H1 (cell line): ENCODE data around the gene TMEM174. TPM values are rescaled to one million over a fixed set of nuclear protein-coding genes. Genes with fewer than 3 reads are reported as not detected.

Experiments used
- CTCF ChIA-PET: fragments of 300-600 bp; sonication (Branson Sonifier 250); formaldehyde crosslinking; loops from one replicate; lab custom pipeline; 2021; ENCODE audit not compliant: partially characterized antibody; lab: Charles Lee
- POLR2A ChIA-PET: fragments of 300-600 bp; sonication (Branson Sonifier 250); formaldehyde crosslinking; loops from one replicate; lab custom pipeline; 2021; ENCODE audit warnings: inconsistent platforms; ENCODE audit not compliant: partially characterized antibody; lab: Charles Lee
- DNase-seq, 2 experiments: peaks; one replicate each; pipeline versions ENCODE4 v3.0.0 to v3.0.0-alpha.2; 2010 to 2022; ENCODE audit warnings: low spot score in 2 of 2, low read depth in 1 of 2, mixed read lengths in 1 of 2
- FAIRE-seq: peaks from 2 replicates; lab custom pipeline; 2011; peaks lifted over from hg19 to GRCh38; lab: Jason Lieb, UNC
- H2AFZ ChIP-seq: 2 replicates; pipeline ENCODE4 v1.8.1; 2012; ENCODE audit warnings: low read length, inconsistent platforms
- H2AK5ac ChIP-seq: 2 replicates; pipeline ENCODE4 v1.6.1; 2013; ENCODE audit warnings: low read depth, low read length
- H2BK120ac ChIP-seq: replicated peaks from 2 replicates; pipeline ENCODE3; 2013; ENCODE audit warnings: low read depth, low read length, inconsistent platforms
- H2BK12ac ChIP-seq: 2 replicates; pipeline ENCODE4 v1.6.1; 2013; ENCODE audit warnings: low read depth, low read length
- H2BK15ac ChIP-seq: 2 replicates; pipeline ENCODE4 v1.6.1; 2013; ENCODE audit warnings: low read length
- H2BK20ac ChIP-seq: 2 replicates; pipeline ENCODE4 v1.6.1; 2013; ENCODE audit warnings: low read length
- H2BK5ac ChIP-seq: 2 replicates; pipeline ENCODE4 v1.6.1; 2013; ENCODE audit warnings: low read depth, low read length
- H3K14ac ChIP-seq: 2 replicates; pipeline ENCODE4 v1.6.1; 2013; ENCODE audit warnings: inconsistent platforms; ENCODE audit not compliant: insufficient read length
- H3K18ac ChIP-seq: 2 replicates; pipeline ENCODE4 v1.6.1; 2013; ENCODE audit warnings: low read length; ENCODE audit errors: extremely low read depth
- H3K23ac ChIP-seq: 2 replicates; pipeline ENCODE4 v1.6.1; 2013; ENCODE audit warnings: inconsistent platforms; ENCODE audit not compliant: insufficient read length
- H3K23me2 ChIP-seq: 2 replicates; pipeline ENCODE4 v1.6.1; 2013; ENCODE audit warnings: low read depth, low read length
- H3K27ac ChIP-seq: 2 replicates; pipeline ENCODE4 v1.6.1; 2011; ENCODE audit warnings: low read depth, low read length, inconsistent platforms
- H3K27me3 ChIP-seq, 4 experiments: replicated peaks in 1 of 4; 1 replicate in 1 of 4; 2 replicates in 3 of 4; pipeline versions ENCODE4 v1.6.1 to v1.8.1; 2011 to 2013; ENCODE audit warnings: low read length in 3 of 4, mild to moderate bottlenecking in 3 of 4, inconsistent platforms in 2 of 4, mixed read lengths in 2 of 4, moderate library complexity in 1 of 4; ENCODE audit not compliant: control insufficient read depth in 3 of 4, insufficient read depth in 3 of 4; ENCODE audit errors: extremely low read depth in 1 of 4
- H3K36me3 ChIP-seq, 4 experiments: 2 replicates each; pipeline versions ENCODE4 v1.6.1 to v1.8.1; 2011 to 2013; ENCODE audit warnings: mild to moderate bottlenecking in 4 of 4, low read length in 3 of 4, moderate library complexity in 2 of 4, control low read depth in 1 of 4, inconsistent platforms in 1 of 4; ENCODE audit not compliant: insufficient read depth in 4 of 4, control insufficient read depth in 2 of 4
- H3K4ac ChIP-seq: replicated peaks from 2 replicates; pipeline ENCODE3; 2013; ENCODE audit warnings: low read length, low read depth, mixed read lengths, inconsistent platforms; ENCODE audit not compliant: insufficient read length
- H3K4me1 ChIP-seq, 4 experiments: replicated peaks in 1 of 4; 1 replicate in 1 of 4; 2 replicates in 3 of 4; pipeline versions ENCODE4 v1.6.1 to v1.8.1; 2011 to 2013; ENCODE audit warnings: low read length in 3 of 4, inconsistent platforms in 2 of 4, mixed read lengths in 1 of 4; ENCODE audit not compliant: insufficient read depth in 4 of 4, control insufficient read depth in 3 of 4
- H3K4me2 ChIP-seq, 2 experiments: 2 replicates each; pipeline versions ENCODE4 v1.6.1 to v1.8.1; 2011 to 2013; ENCODE audit warnings: low read depth in 2 of 2, low read length in 2 of 2, control low read depth in 1 of 2, inconsistent platforms in 1 of 2, mild to moderate bottlenecking in 1 of 2; ENCODE audit not compliant: insufficient read depth in 1 of 2
- H3K4me3 ChIP-seq, 4 experiments: fragments of 200-600, 300-600 bp in 1 of 4; sonication (generic), shearing (Covaris generic), sonication (Bioruptor Twin) in 1 of 4; 2 replicates each; pipeline versions ENCODE4 v1.5.1 to v1.8.1; 2011 to 2016; ENCODE audit warnings: low read length in 4 of 4, low read depth in 3 of 4, control low read depth in 2 of 4, inconsistent platforms in 2 of 4, mild to moderate bottlenecking in 2 of 4, mixed read lengths in 1 of 4, moderate library complexity in 1 of 4; ENCODE audit not compliant: insufficient read depth in 2 of 4; ENCODE audit errors: extremely low read depth in 1 of 4
- H3K56ac ChIP-seq: replicated peaks from 2 replicates; pipeline ENCODE3; 2013; ENCODE audit warnings: low read depth, mild to moderate bottlenecking, mixed read lengths, low read length, inconsistent platforms; ENCODE audit not compliant: insufficient read length
- H3K79me1 ChIP-seq: 2 replicates; pipeline ENCODE4 v1.6.1; 2013; ENCODE audit warnings: low read depth, low read length, control low read depth
- H3K79me2 ChIP-seq, 2 experiments: 2 replicates each; pipeline versions ENCODE4 v1.6.1 to v1.8.1; 2012 to 2013; ENCODE audit warnings: low read length in 2 of 2, mild to moderate bottlenecking in 2 of 2, inconsistent platforms in 1 of 2; ENCODE audit not compliant: insufficient read depth in 2 of 2, control insufficient read depth in 1 of 2
- H3K9ac ChIP-seq, 4 experiments: replicated peaks in 1 of 4; 1 replicate in 1 of 4; 2 replicates in 3 of 4; pipeline versions ENCODE4 v1.6.1 to v1.8.1; 2011 to 2013; ENCODE audit warnings: low read depth in 3 of 4, low read length in 3 of 4, control low read depth in 2 of 4, mild to moderate bottlenecking in 2 of 4, moderate library complexity in 2 of 4, inconsistent platforms in 1 of 4; ENCODE audit errors: extremely low read depth in 1 of 4
- H3K9me3 ChIP-seq, 2 experiments: 2 replicates each; pipeline versions ENCODE4 v1.6.1 to v1.8.1; 2012 to 2013; ENCODE audit warnings: mild to moderate bottlenecking in 2 of 2, moderate library complexity in 2 of 2, control low read depth in 1 of 2, inconsistent platforms in 1 of 2, low read depth in 1 of 2, low read length in 1 of 2, mixed read lengths in 1 of 2; ENCODE audit not compliant: insufficient read depth in 2 of 2
- H4K20me1 ChIP-seq, 2 experiments: replicated peaks in 1 of 2; 2 replicates each; pipeline versions ENCODE3 to v1.8.1; 2011 to 2013; ENCODE audit warnings: inconsistent platforms in 2 of 2, low read length in 2 of 2, mild to moderate bottlenecking in 1 of 2; ENCODE audit not compliant: insufficient read depth in 2 of 2, control insufficient read depth in 1 of 2
- H4K5ac ChIP-seq: 2 replicates; pipeline ENCODE4 v1.6.1; 2013; ENCODE audit warnings: low read length, low read depth, mixed read lengths, inconsistent platforms; ENCODE audit not compliant: insufficient read length
- H4K8ac ChIP-seq: 2 replicates; pipeline ENCODE4 v1.8.0; 2013; ENCODE audit warnings: mild to moderate bottlenecking, moderate library complexity, low read length, inconsistent platforms; ENCODE audit not compliant: insufficient read depth; ENCODE audit errors: extremely low read depth
- H4K91ac ChIP-seq: replicated peaks from 2 replicates; pipeline ENCODE3; 2013; ENCODE audit warnings: low read length, mixed read lengths, inconsistent platforms; ENCODE audit not compliant: insufficient read length
- CBX5 ChIP-seq: fragments of 300-800, 300-1000 bp; sonication (generic); IDR thresholded peaks from 2 replicates; pipeline ENCODE4 v1.7.1; 2016; ENCODE audit warnings: antibody characterized with exemption, low read length, low read depth
- CTBP2 ChIP-seq: IDR thresholded peaks from 2 replicates; pipeline ENCODE4 v1.7.0; 2011; ENCODE audit warnings: borderline replicate concordance, mild to moderate bottlenecking, moderate library complexity, mixed read lengths, low read length; ENCODE audit not compliant: insufficient read depth, insufficient read length
- E2F6 ChIP-seq: IDR thresholded peaks from 2 replicates; pipeline ENCODE4 v1.6.1; 2012; ENCODE audit warnings: inconsistent platforms
- EP300 ChIP-seq, 2 experiments: IDR thresholded peaks; 1 replicate in 1 of 2; 2 replicates in 1 of 2; pipeline ENCODE4 v1.6.1; 2011 to 2012; ENCODE audit warnings: low read depth in 2 of 2, low read length in 2 of 2, mild to moderate bottlenecking in 2 of 2, borderline replicate concordance in 1 of 2, inconsistent platforms in 1 of 2, moderate library complexity in 1 of 2
- HDAC2 ChIP-seq, 2 experiments: fragments of 300-600 bp in 1 of 2; sonication (generic) in 1 of 2; IDR thresholded peaks; 2 replicates each; pipeline ENCODE4 v1.6.1; 2011 to 2012; ENCODE audit warnings: low read depth in 2 of 2, low read length in 2 of 2, mild to moderate bottlenecking in 2 of 2, moderate library complexity in 2 of 2, borderline replicate concordance in 1 of 2, inconsistent platforms in 1 of 2
- KDM1A ChIP-seq: fragments of 200-600, 300-600 bp; sonication (generic); IDR thresholded peaks from 2 replicates; pipeline ENCODE4 v1.7.1; 2016; ENCODE audit warnings: mild to moderate bottlenecking, low read length, borderline replicate concordance
- KDM4A ChIP-seq: IDR thresholded peaks from one replicate; pipeline ENCODE4 v1.7.1; 2012; ENCODE audit warnings: low read depth, mild to moderate bottlenecking, moderate library complexity, low read length, inconsistent platforms; ENCODE audit not compliant: severe bottlenecking
- SIRT6 ChIP-seq: IDR thresholded peaks from one replicate; pipeline ENCODE4 v1.7.1; 2012; ENCODE audit warnings: low read length, inconsistent platforms
- SRF ChIP-seq: IDR thresholded peaks from 2 replicates; pipeline ENCODE4 v1.6.1; 2011; ENCODE audit warnings: mild to moderate bottlenecking, low read depth, low read length, moderate library complexity
- TCF12 ChIP-seq: IDR thresholded peaks from 2 replicates; pipeline ENCODE4 v1.6.1; 2011; ENCODE audit warnings: low read depth, mild to moderate bottlenecking, low read length
- ZNF274 ChIP-seq: IDR thresholded peaks from 2 replicates; pipeline ENCODE4 v1.7.0; 2012; ENCODE audit warnings: low read length, borderline replicate concordance; ENCODE audit errors: extremely low read depth
- WGBS, 2 experiments: shearing (Covaris generic) in 1 of 2; methylation state at CpG; one replicate each; pipeline versions ENCODE4 v1.1.6 to v1.1.7; 2013 to 2015; ENCODE audit warnings: low lambda C conversion rate in 2 of 2, mixed read lengths in 2 of 2, inconsistent platforms in 1 of 2, low coverage in 1 of 2, missing lambda C conversion rate in 1 of 2; ENCODE audit not compliant: insufficient replicate concordance in 2 of 2, insufficient coverage in 1 of 2, insufficient read length in 1 of 2; ENCODE audit errors: extremely low coverage in 1 of 2, missing lambda C conversion rate in 1 of 2; 5-methylcytosine and 5-hydroxymethylcytosine counted together
- polyA plus RNA-seq, 7 experiments: library from polyadenylated mRNA; depleted of rRNA in 3 of 7; stranded (reverse) in 5 of 7; unstranded in 2 of 7; fragments of >200 nt in 5 of 7; fragments of 200-250 nt in 2 of 7; gene quantifications; 1 replicate in 5 of 7; 2 replicates in 1 of 7; 4 replicates in 1 of 7; pipeline versions ENCODE4 v1.2.1 to v1.2.3, GENCODE V29; 2011 to 2013; ENCODE audit warnings: missing spikeins in 2 of 7, mixed read lengths in 2 of 7
- total RNA-seq: library from RNA; stranded (reverse); fragmentation: NEBNext Ultra II Directional; extraction: Animal tissue kit (Norgen Biotek cat#: 25700); gene quantifications from 2 replicates; pipeline ENCODE4 v1.2.1, GENCODE V29; 2021

The TMEM174 gene
- total and polyA plus RNA-seq, 2 of the 8 experiments (the other 6 are each of a cell fraction or from before 2014, with no cell fraction given), result not detected

GRCh38 chr5:73129143-73129542 lies 43.9 kb upstream of the TMEM174 start:
- peak in 1 of 2 experiments; percentile 29 for DNase-seq

More at GRCh38 chr5:73129143-73129542, 43.9 kb upstream of the TMEM174 start:
- H2BK15ac ChIP-seq, result no peak overlapping the region
- no peak overlapping the region for H3K27ac ChIP-seq
- no peaks in the 10 kb centered on the region for H3K9me3 ChIP-seq
- no peak overlapping the region for H4K91ac ChIP-seq
- H3K9ac ChIP-seq, result no peak overlapping the region
- no peak overlapping the region for H3K56ac ChIP-seq
- no peak overlapping the region for H2BK5ac ChIP-seq
- H3K4me1 ChIP-seq, result peaks cover 0 to 4% (median 1%) of the 10 kb centered on the region in 4 experiments; a peak in 2 of 7 replicates
- H3K79me2 ChIP-seq, result no peaks in the 10 kb centered on the region
- no peak overlapping the region for H3K4me3 ChIP-seq
- no peak overlapping the region for H4K5ac ChIP-seq
- H3K23me2 ChIP-seq, result no peaks in the 10 kb centered on the region
- no peak overlapping the region for H3K23ac ChIP-seq
- no peaks in the 10 kb centered on the region; a peak in 1 of 7 replicates for H3K27me3 ChIP-seq
- no peak for FAIRE-seq
- H2BK120ac ChIP-seq, result no peak overlapping the region
- H3K4me2 ChIP-seq, result no peak overlapping the region
- POLR2A ChIA-PET, result no interaction called here
- no peak overlapping the region for H4K8ac ChIP-seq
- H3K14ac ChIP-seq, result no peak overlapping the region
- no peaks in the 10 kb centered on the region for H4K20me1 ChIP-seq
- no peak overlapping the region for H2AK5ac ChIP-seq
- TF ChIP-seq KDM1A (no peak), TCF12 (no peak), ZNF274 (no peak), KDM4A (no peak), E2F6 (no peak), CTBP2 (no peak), CBX5 (no peak), HDAC2 (IDR thresholded peaks at IDR 0.05; ENCODE audit: borderline replicate concordance in 1 of 2, low read depth in 2 of 2, low read length in 2 of 2) (no peak), EP300 (IDR thresholded peaks at IDR 0.05; ENCODE audit: borderline replicate concordance in 1 of 2, low read depth in 2 of 2, low read length in 2 of 2) (no peak), SIRT6 (no peak), SRF (no peak)
- no peak overlapping the region for H3K4ac ChIP-seq
- H3K79me1 ChIP-seq, result no peaks in the 10 kb centered on the region
- H3K18ac ChIP-seq, result no peak overlapping the region
- H2AFZ ChIP-seq, result no peak overlapping the region
- WGBS, 2 experiments, result 88% methylated on average over 5 of the region's 5 CpGs; no CpG with 5 or more reads in 1 of the 2 experiments
- H3K36me3 ChIP-seq, result no peaks in the 10 kb centered on the region
- no peak overlapping the region for H2BK20ac ChIP-seq
- no peak overlapping the region for H2BK12ac ChIP-seq
- CTCF ChIA-PET, result interaction anchor here (0.5 to 0.7 kb wide), 3 partner anchors 32 to 131 kb away, joined by 3 read pairs; no protein-coding TSS in a partner anchor
